GM15510 (cell line): Measurements from ENCODE around the gene ZNF839.

Experiments
- POLR2A ChIP-seq: IDR thresholded peaks from 3 replicates; pipeline ENCODE4 v1.6.1; 2011; ENCODE audit warnings: borderline replicate concordance; ENCODE audit not compliant: insufficient read length; ENCODE audit errors: extremely low read depth

The ZNF839 gene

DNA sequence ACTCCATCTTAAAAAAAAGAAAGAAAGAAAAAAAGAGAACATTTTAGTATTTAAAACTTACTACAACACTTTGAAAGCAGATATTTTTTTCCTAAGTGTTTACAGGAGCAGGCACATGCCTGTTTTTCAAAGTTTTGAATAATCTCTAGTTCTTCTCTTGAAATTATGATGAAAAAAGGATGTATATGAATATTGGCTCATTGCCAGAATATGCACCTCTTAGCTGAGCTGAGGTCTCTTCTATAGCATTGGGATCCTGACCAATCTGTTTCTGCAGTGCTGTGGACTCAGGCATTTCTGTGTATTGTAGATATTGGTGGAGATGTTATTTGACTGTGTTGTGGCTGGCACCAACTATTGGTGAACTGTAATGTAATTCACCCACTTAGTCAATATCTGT, 58.1 kb downstream of the ZNF839 start:
- TF ChIP-seq POLR2A = no peak

DNA sequence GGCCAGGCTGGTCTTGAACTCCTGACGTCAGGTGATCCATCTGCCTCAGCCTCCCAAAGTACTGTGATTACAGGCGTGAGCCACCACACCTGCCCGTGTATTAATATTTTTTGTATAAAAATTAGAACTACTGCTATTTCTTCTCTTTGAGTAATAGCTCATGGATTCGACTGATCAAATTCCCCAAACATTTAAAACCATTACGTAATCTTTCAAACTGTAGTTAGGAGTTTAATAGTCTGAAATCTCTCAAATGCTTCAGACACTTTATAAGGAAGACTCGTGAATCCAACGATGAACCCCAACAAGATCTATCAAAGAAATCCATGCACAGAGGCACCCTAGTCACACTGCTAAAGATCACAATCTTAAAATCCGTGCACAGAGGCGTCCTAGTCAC, 59.3 kb downstream of the ZNF839 start:
- TF ChIP-seq POLR2A = no peak

DNA sequence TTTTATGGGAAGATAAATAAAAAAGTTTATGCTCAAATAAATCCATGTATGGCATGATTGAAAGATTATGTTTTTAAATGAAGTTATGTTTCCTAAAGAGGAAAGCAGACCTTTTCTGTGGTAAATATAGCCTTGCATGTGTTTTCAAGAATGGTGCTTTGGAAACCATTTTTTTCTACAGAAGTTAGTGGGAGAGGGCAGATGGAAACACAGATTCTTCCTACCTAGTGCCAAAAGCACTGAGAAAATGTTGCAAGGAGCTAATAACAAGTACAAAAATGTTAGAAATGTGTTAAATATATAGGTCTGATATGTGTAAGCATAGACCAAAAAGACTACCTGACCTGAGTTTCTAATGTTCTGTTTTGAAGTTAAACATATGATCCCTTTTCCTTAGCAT, 67.5 kb downstream of the ZNF839 start:
- TF ChIP-seq POLR2A = no peak

DNA sequence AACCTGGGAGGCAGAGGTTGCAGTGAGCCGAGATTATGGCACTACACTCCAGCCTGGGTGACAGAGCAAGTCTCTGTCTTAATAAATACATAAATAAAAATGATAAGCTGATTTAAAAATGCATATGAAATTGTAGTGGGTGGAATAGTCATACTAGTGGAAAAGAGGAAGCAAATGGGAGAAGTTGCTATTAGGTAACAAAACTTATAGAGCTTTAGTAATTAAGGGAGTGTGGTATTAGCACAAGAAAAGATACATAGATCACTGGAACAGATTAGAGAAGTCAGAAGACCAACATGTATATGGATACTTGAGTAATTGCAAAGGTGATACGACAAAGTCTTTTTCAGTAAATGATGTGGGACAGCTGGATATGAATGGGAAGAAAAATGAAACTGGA, 69.7 kb downstream of the ZNF839 start:
- TF ChIP-seq POLR2A = no peak

DNA sequence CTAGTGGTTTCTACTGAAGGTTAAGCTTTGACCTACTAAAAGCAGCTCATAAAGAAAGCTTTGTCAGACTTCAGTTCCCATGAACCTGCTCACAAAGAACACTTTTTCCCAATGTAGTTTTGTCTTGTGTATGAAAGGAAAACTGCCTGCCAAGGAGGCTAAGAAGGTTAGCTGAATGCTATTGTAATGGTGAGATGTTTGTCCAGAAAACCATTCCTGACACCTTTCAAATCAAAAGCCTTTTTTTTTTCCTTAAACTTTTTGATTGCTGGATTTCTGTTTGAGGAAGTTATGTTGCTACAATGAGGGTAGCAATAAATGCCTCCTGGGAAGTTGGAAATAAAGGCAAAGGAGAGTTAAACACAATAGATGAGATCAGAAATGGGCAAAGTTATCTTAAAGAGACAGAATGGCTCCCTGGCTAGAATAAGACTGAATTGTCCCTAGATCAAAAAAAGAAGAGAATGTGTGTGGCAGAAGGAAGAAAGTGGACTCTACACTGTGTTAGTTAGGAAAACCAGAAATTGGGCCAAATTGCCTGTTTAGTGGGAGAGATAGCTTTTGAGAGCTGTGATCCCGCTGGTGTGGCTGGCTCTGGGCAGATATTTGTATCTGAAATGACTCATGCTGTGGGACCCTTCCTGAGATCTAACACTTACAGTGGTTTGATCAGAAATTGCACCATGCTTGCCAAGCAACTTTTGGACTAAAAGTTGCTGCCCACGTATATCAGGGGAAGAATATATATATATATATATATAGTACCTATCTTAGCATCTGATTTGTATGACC, 70.7 kb downstream of the ZNF839 start:
- TF ChIP-seq POLR2A = no peak
